ENCODE measurements around the gene HBE1. TPM values are rescaled to one million over a fixed set of nuclear protein-coding genes. Genes with fewer than 3 reads are reported as not detected.

The HBE1 gene
- total RNA-seq, 1 donor from 2014 or later: 1.3 TPM

- Mint-ChIP-seq H3K27ac (no peak overlapping the region), H3K27me3 (peaks cover 9% of the 10 kb centered on the region), H3K4me1 (ENCODE audit: unreplicated experiment) (no peaks in the 10 kb centered on the region)
These were observed 29.7 kb downstream of the HBE1 start for GRCh38 chr11:5240056-5240455.

GRCh38 chr11:5239046-5239445 lies 30.7 kb downstream of the HBE1 start:
- peaks cover 9% of the 10 kb centered on the region for H3K27me3 Mint-ChIP-seq
- TF ChIP-seq, protein P1, sequence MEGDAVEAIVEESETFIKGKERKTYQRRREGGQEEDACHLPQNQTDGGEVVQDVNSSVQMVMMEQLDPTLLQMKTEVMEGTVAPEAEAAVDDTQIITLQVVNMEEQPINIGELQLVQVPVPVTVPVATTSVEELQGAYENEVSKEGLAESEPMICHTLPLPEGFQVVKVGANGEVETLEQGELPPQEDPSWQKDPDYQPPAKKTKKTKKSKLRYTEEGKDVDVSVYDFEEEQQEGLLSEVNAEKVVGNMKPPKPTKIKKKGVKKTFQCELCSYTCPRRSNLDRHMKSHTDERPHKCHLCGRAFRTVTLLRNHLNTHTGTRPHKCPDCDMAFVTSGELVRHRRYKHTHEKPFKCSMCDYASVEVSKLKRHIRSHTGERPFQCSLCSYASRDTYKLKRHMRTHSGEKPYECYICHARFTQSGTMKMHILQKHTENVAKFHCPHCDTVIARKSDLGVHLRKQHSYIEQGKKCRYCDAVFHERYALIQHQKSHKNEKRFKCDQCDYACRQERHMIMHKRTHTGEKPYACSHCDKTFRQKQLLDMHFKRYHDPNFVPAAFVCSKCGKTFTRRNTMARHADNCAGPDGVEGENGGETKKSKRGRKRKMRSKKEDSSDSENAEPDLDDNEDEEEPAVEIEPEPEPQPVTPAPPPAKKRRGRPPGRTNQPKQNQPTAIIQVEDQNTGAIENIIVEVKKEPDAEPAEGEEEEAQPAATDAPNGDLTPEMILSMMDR (conservative IDR thresholded peaks at IDR 0.05): no peak
- DNase-seq (ENCODE audit: extremely low spot score, unreplicated experiment): no peak
- H3K27ac Mint-ChIP-seq: no peak overlapping the region
- H3K36me3 Mint-ChIP-seq: no peaks in the 10 kb centered on the region
- H3K9me3 Mint-ChIP-seq: no peaks in the 10 kb centered on the region
- peaks cover 5% of the 10 kb centered on the region for H3K4me1 Mint-ChIP-seq (ENCODE audit: unreplicated experiment)
- no peak overlapping the region for H3K4me3 Mint-ChIP-seq

More at GRCh38 chr11:5240056-5240455, 29.7 kb downstream of the HBE1 start:
- Mint-ChIP-seq H3K9me3 (no peaks in the 10 kb centered on the region), H3K36me3 (no peaks in the 10 kb centered on the region), H3K4me3 (no peak overlapping the region)
- DNase-seq (ENCODE audit: extremely low spot score, unreplicated experiment): no peak
- TF ChIP-seq, protein P1 (conservative IDR thresholded peaks at IDR 0.05): no peak

DNA sequence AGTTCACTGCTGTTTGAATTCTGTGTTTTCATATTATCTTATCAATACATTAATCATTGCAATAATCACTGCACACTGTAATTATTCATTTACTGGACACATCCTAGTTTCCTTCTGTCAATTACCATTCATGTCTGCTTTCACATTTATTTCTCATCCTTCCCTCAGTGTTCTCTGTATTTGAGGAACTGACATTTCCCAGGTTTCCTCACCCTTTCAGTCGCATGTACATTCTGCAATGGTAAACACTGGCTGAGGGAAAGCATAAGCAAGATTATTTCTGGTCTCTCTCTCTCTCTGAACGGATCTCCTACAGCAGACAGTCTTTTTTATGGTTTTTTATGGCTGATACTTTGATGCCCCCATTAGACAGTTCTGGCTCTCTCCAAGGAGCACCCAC lies 31.3 kb downstream of the HBE1 start:
- TF ChIP-seq, protein P1 (conservative IDR thresholded peaks at IDR 0.05): no peak
- H3K9me3 Mint-ChIP-seq: no peaks in the 10 kb centered on the region

GRCh38 chr11:5237420-5237819 lies 32.3 kb downstream of the HBE1 start:
- no peak for DNase-seq (ENCODE audit: extremely low spot score, unreplicated experiment)

More for the DNA sequence above, 31.3 kb downstream of the HBE1 start:
- Mint-ChIP-seq H3K4me3 (no peak overlapping the region), H3K27me3 (peaks cover 9% of the 10 kb centered on the region), H3K4me1 (ENCODE audit: unreplicated experiment) (peaks cover 5% of the 10 kb centered on the region), H3K36me3 (no peaks in the 10 kb centered on the region), H3K27ac (no peak overlapping the region)
- no peak for DNase-seq (ENCODE audit: extremely low spot score, unreplicated experiment)

DNA sequence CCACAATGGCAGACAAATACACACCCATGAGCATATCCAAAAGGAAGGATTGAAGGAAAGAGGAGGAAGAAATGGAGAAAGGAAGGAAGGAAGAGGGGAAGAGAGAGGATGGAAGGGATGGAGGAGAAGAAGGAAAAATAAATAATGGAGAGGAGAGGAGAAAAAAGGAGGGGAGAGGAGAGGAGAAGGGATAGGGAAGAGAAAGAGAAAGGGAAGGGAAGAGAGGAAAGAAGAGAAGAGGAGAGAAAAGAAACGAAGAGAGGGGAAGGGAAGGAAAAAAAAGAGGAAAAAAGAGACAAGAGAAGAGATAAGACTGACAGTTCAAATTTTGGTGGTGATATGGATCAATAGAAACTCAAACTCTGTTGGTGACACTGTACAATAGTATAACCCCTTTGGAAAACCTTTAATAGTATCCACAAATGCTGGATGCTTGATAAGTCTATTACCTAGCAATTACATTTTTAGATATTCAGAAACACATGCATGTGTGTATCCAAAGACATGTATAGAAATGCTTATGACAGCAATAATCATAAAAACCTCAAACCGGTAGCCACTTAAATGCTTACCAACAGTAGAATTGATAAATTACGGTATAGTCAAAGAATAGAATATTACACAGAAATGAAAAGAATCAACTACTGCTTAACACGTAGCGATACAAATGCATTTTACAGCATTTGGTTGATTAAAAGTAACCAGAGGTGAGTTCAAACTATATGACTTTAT lies 34.2 kb downstream of the HBE1 start:
- DNase-seq (ENCODE audit: extremely low spot score, unreplicated experiment): no peak
- Mint-ChIP-seq H3K36me3 (no peaks in the 10 kb centered on the region), H3K9me3 (no peaks in the 10 kb centered on the region), H3K27ac (no peak overlapping the region), H3K4me1 (ENCODE audit: unreplicated experiment) (peaks cover 5% of the 10 kb centered on the region), H3K4me3 (no peak overlapping the region), H3K27me3 (peaks cover 9% of the 10 kb centered on the region)
- TF ChIP-seq, protein P1 (conservative IDR thresholded peaks at IDR 0.05): no peak

More at GRCh38 chr11:5237420-5237819, 32.3 kb downstream of the HBE1 start:
- Mint-ChIP-seq H3K4me3 (no peak overlapping the region), H3K36me3 (no peaks in the 10 kb centered on the region), H3K9me3 (no peaks in the 10 kb centered on the region), H3K27me3 (peaks cover 9% of the 10 kb centered on the region), H3K4me1 (ENCODE audit: unreplicated experiment) (peaks cover 5% of the 10 kb centered on the region), H3K27ac (no peak overlapping the region)
- TF ChIP-seq, protein P1 (conservative IDR thresholded peaks at IDR 0.05): no peak

Data from type B pancreatic cell (in vitro differentiated cells).